Central memory CD4-positive, alpha-beta T cell (primary cell): ENCODE data around the gene PSMG4.
A peak's percentile ranks its signal among the peaks of the same experiment; 100 is the strongest.

ENCODE experiments used
- DNase-seq: peaks from one replicate; pipeline ENCODE4 v3.0.0; 2022
- total RNA-seq, 3 experiments: gene quantifications; one replicate each; lab custom pipeline; 2026; lab: John Stamatoyannopoulos, UW

The PSMG4 gene, protein sequence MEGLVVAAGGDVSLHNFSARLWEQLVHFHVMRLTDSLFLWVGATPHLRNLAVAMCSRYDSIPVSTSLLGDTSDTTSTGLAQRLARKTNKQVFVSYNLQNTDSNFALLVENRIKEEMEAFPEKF
- total RNA-seq: 24.2 to 33.6 (median 30.3) reads per million in 3 experiments

GRCh38 chr6:3258720-3259490 is at the start of gene PSMG4:
TSS of gene PSMG4 (plus strand) at chr6:3258947. CDS start at chr6:3259023, 76 bp downstream.
- DNase-seq: peak; percentile 86

GRCh38 chr6:3209114-3210023 is 49.4 kb upstream of the PSMG4 start:
- no peak for DNase-seq

DNA sequence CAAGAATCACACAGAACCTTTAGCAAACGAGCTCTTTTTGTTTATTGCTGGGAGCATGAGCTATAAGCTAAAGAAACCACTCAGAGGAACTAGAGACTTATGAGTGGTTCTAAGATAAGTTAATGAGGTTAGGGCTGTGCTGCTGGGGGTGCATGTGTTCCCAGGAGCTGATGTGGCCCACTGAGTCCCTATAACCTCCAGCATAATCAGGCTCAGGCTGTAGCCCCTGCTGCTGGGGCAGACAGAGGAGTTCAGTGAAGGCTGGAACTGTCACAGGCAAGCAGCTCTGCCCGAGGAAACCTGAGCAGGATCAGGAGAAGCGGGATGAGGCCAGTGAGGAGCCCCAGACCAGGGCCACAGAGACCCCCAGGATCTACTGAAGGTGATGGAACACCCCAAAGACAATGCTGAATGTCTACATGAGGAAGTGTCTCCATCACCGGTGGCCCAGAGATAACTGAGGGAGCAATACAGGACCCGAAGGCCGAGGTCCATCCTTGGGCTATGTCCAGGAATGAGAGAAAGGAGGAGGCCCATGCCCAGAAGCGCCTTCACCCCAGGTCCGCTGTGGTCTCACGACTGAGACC is 48.6 kb upstream of the PSMG4 start:
- DNase-seq: no peak

DNA sequence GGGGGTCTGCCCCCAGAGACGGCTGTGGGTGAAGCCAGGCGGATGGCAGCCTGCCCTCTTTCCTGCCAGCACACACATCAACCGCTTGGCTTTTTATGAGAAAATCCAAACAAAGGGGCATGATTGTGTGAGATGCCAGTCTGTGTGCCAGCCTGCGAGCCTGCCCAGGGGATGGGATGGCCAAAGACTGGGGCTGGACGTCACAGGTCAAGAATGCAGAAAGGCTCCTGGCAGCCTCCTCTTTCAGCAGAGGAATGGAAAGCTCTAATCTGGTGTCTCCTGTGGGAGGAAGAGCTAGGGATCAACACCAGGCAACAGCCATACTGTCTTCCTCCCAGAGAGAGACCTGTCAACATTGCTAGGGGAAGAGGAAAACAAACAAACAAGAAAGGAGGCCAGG is 47.1 kb upstream of the PSMG4 start:
- no peak for DNase-seq

GRCh38 chr6:3212261-3212660 is 46.5 kb upstream of the PSMG4 start:
- no peak for DNase-seq

DNA sequence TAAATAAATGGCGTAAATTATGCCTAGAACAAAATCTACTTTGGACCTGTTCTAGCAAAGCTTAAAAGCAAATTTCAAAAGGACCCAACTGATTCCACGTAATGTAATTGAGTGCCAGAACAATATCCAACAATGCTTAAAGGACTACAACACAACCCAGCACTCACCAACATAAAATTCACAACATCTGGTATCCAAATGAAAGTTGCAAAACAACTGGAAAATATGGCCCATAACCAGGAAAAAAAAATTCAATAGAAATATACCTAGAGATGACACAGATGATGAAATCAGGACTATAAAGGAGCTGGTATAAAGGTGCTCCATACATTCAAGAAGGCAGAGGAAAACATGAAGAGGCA is 45.4 kb upstream of the PSMG4 start:
- no peak for DNase-seq

DNA sequence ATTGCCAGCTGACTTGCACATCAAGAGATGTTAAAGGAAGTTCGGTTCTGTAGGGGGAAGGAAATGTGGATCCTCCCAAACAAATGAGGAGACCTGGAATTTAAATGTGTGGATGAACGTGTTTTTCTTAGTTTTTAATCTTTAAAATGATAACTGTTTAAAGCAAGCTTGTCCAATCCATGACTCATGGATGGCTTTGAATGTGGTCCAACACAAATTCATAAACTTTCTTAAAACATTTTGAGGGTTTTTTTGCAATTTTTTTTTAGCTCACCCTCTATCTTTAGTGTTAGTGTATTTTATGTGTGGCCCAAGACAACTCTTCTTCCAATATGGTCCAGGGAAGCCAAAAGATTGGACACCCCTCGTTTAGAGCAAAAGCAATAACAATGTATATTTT is 43.8 kb upstream of the PSMG4 start:
- DNase-seq: no peak

GRCh38 chr6:3217286-3217685 is 41.5 kb upstream of the PSMG4 start:
- DNase-seq: no peak

DNA sequence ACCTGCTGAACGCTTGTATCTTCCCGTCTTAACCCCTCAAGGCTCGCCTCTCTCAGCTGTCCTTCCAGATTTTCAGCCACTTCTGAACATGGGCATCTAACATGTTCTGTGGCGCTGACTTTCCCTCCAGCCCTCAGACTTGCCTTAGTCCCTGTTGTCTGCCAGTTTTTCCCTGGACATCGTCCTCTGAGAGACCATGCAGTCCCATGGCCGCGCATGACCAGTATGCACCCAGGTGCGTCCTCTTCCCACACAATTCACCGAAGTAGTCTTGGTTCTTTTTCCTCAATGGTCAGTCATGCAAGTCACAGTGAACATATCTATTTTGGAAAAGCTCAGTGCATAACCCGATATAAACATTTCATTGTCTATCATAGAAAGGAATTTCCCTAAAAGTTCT is 40.5 kb upstream of the PSMG4 start:
- no peak for DNase-seq

- DNase-seq: no peak
Observed at GRCh38 chr6:3220366-3220765, 38.4 kb upstream of the PSMG4 start.

- no peak for DNase-seq
Observed at GRCh38 chr6:3221578-3221977, 37.2 kb upstream of the PSMG4 start.

- DNase-seq: no peak
Observed at GRCh38 chr6:3222506-3223038, 36.2 kb upstream of the PSMG4 start.

- DNase-seq: no peak
Observed at GRCh38 chr6:3226042-3226441, 32.7 kb upstream of the PSMG4 start.

- DNase-seq: no peak
Observed at GRCh38 chr6:3226481-3227362, 32.0 kb upstream of the PSMG4 start.

DNA sequence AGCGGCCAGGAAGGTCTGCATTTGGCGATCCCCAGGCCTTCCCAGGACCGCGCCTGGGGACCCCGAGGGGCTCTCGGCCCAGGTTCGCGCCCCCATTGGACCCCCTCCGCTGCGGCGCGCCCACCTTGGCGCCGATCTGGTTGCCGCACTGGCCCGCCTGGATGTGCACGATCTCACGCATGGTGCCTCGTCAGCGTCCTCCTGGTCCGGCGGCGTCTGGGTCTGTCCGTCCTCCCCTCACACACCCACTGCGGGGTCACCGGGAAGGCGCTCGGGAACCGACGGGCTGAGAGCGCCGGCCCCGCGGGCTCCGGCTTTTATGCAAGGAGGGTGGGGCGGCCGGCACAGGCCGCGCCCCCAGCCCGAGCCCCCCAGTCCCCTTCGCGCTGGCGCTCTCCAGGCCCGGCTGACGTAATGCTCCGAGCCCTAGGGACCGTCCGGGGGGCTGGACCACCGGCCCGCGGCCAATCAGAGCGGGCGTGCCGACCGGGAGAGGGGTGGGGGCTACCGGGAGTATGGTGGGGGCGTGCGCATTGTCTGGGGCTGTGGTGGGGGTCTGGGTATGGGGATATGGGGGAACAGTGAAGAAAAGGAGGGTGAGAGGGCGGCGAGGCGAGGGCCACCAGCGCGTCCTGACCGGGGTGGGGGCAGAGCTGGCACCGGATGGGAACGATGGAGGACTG is 31.2 kb upstream of the PSMG4 start, which contains the start of gene TUBB2B:
Gene TUBB2B (minus strand): TSS at position 291 of the 683 bp plus-strand sequence. CDS start 110 bp downstream, at position 181.
- no peak for DNase-seq

- DNase-seq: peak; percentile 17
Observed at GRCh38 chr6:3228046-3228671, 30.6 kb upstream of the PSMG4 start.

GRCh38 chr6:3228771-3229565 is 29.8 kb upstream of the PSMG4 start:
- peak; percentile 48 for DNase-seq

DNA sequence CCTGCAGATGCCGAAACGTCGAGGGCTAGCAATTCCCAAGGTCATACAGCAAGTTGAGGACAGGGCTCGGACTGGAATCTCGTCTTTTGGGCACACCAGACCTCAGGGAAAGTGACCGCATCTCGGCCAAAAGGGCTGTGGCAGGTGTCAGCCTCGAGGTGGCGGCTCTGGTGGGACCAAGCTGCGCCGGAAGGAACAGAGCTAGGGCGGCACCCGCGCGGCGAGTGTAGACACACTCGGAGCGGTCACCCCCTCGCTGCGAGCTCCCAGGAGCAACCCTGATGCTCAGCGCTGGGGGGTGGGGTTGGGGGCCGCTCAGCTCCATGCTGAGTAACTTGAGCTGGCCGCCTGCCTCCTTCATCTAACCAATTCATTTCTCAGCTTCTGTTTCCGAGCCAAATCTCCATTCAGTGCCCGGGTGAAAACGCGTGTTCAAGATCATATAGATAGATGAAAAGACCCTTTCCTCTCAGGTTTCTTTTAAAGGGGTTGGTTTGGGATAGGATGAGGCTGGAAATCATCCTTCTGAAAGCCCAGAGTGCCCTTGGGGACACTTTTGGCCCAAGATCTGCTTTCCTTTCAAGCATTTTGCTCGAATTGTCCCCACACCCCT is 29.1 kb upstream of the PSMG4 start:
- DNase-seq: no peak

- DNase-seq: no peak
Observed at GRCh38 chr6:3230256-3230882, 28.4 kb upstream of the PSMG4 start.
